GM12873 (cell line): Measurements from ENCODE around the gene HYAL1.
A peak's percentile ranks its signal among the peaks of the same experiment; 100 is the strongest.

Experiments
- TF ChIP-seq, protein P1 (sequence below): IDR thresholded peaks from 2 replicates; pipeline ENCODE4 v1.5.1; 2012; ENCODE audit warnings: low read depth, mild to moderate bottlenecking, moderate library complexity, low read length, control low read depth; ENCODE audit not compliant: insufficient read depth; ENCODE audit errors: missing control alignments

HYAL1 gene

GRCh38 chr3:50260027-50260941 lies 43.1 kb downstream of the HYAL1 start:
- TF ChIP-seq, protein P1, sequence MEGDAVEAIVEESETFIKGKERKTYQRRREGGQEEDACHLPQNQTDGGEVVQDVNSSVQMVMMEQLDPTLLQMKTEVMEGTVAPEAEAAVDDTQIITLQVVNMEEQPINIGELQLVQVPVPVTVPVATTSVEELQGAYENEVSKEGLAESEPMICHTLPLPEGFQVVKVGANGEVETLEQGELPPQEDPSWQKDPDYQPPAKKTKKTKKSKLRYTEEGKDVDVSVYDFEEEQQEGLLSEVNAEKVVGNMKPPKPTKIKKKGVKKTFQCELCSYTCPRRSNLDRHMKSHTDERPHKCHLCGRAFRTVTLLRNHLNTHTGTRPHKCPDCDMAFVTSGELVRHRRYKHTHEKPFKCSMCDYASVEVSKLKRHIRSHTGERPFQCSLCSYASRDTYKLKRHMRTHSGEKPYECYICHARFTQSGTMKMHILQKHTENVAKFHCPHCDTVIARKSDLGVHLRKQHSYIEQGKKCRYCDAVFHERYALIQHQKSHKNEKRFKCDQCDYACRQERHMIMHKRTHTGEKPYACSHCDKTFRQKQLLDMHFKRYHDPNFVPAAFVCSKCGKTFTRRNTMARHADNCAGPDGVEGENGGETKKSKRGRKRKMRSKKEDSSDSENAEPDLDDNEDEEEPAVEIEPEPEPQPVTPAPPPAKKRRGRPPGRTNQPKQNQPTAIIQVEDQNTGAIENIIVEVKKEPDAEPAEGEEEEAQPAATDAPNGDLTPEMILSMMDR: peak; percentile 95

GRCh38 chr3:50259432-50260026 lies 43.8 kb downstream of the HYAL1 start:
- TF ChIP-seq, protein P1: no peak

- TF ChIP-seq, protein P1: no peak
Measured at GRCh38 chr3:50258979-50259378, 44.4 kb downstream of the HYAL1 start.

DNA sequence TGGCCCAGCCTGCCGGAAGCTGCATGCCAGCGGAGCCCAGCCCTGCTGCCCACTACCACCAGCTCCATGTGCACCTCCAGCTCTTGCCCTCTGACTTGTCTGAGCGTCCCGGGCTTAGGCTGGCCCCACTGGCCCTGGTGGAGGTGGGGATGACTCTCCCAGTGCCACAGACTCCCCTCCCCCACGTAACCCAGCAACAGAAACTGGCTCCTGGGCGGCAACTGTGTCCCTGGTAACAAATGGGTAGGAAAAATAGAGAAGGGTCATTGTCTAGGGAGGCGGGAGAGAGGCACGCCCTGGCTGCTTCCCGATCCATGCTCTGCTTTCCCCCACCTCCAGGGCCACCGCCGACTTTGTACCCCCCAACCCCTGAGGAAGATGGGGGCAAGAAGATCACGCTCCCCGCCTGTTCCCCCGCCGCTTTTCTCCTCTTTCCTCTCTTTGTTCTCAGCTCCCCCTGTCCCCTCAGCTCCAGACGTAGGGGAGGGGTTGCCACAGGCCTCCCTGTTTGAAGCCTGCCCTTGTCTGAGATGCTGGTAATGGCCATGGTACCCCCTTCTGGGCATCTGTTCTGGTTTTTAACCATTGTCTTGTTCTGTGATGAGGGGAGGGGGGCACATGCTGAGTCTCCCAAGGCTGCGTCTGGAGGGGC lies 45.2 kb downstream of the HYAL1 start:
- TF ChIP-seq, protein P1: no peak

DNA sequence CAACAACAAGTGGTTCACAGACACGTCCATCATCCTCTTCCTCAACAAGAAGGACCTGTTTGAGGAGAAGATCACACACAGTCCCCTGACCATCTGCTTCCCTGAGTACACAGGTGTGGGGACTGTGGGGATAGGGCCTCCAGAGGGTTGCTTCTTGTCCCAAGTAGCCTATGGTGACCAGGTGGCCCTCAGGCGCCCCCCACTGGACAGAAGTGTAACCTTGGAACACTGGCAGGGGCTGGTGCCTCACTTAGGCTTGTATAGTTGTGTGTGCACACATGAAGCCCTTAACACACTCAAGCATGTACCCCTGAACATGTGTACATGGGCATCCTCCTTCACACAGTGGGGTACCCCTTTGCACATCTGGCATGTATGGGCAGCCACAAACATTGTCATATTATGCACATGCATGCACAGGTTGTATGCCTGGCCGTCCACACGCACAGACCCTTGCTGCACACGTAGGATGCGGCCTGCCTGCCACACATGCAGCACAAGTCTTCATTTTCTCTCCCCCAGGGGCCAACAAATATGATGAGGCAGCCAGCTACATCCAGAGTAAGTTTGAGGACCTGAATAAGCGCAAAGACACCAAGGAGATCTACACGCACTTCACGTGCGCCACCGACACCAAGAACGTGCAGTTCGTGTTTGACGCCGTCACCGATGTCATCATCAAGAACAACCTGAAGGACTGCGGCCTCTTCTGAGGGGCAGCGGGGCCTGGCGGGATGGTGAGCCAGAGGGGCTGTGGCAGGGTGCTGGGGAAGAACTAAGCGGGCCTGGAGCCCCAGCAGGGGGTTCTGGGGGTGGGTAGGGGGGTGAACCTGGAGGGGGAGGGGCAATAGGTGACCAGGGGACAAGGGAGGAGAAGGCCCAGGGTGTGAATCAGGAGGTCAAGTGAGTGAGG lies 46.1 kb downstream of the HYAL1 start:
- TF ChIP-seq, protein P1: peak; percentile 76

- TF ChIP-seq, protein P1: no peak
Measured at GRCh38 chr3:50255251-50255615, 48.1 kb downstream of the HYAL1 start.
